Activated CD4-positive, alpha-beta T cell treated with anti-CD3 and anti-CD28 coated beads for 48 hours (primary cell): ENCODE measurements around the gene BCAP31.
"Not testable (repeated sequence)": the region's sequence is repeated elsewhere in the genome, so short reads cannot be mapped to it uniquely, and the experiment has no call there.

ENCODE experiments used
- DNase-seq: peaks from one replicate; pipeline ENCODE4 v3.0.0-alpha.2; 2020

The BCAP31 gene

GRCh38 chrX:153733651-153734240, 9.6 kb upstream of the BCAP31 start:
- no peak for DNase-seq

- no peak for DNase-seq
Measured at GRCh38 chrX:153732401-153732800, 8.2 kb upstream of the BCAP31 start.

- no peak for DNase-seq
Measured at GRCh38 chrX:153731845-153732215, 7.6 kb upstream of the BCAP31 start.

- DNase-seq = no peak
Measured at GRCh38 chrX:153731117-153731844, 7.1 kb upstream of the BCAP31 start.

- DNase-seq = not testable (repeated sequence)
Measured at GRCh38 chrX:153730115-153730514, 5.9 kb upstream of the BCAP31 start.

GRCh38 chrX:153728951-153729631, 4.9 kb upstream of the BCAP31 start:
- no peak for DNase-seq

GRCh38 chrX:153728095-153728494, 3.9 kb upstream of the BCAP31 start:
- no peak for DNase-seq

- no peak for DNase-seq
Measured at GRCh38 chrX:153727123-153727931, 3.1 kb upstream of the BCAP31 start.

- peak; percentile 46 for DNase-seq
Measured at GRCh38 chrX:153726286-153727122, 2.3 kb upstream of the BCAP31 start.

GRCh38 chrX:153725832-153726285, 1.7 kb upstream of the BCAP31 start:
- no peak for DNase-seq

- DNase-seq = peak; percentile 33
Measured at GRCh38 chrX:153725039-153725831, 1.0 kb upstream of the BCAP31 start.

- DNase-seq = peak; percentile 68
Measured at GRCh38 chrX:153723351-153724251, 586 bp downstream of the BCAP31 start.

- DNase-seq = no peak
Measured at GRCh38 chrX:153722704-153723350, 1.4 kb downstream of the BCAP31 start.

- no peak for DNase-seq
Measured at GRCh38 chrX:153719701-153720100, 4.5 kb downstream of the BCAP31 start.

- no peak for DNase-seq
Measured at GRCh38 chrX:153719238-153719637, 4.9 kb downstream of the BCAP31 start.

GRCh38 chrX:153717445-153717844, 6.7 kb downstream of the BCAP31 start:
- DNase-seq = no peak

GRCh38 chrX:153714256-153714655, 9.9 kb downstream of the BCAP31 start:
- no peak for DNase-seq

- no peak for DNase-seq
Measured at GRCh38 chrX:153709726-153710674, 14.2 kb downstream of the BCAP31 start.

- peak; percentile 67 for DNase-seq
Measured at GRCh38 chrX:153708415-153708814, 15.8 kb downstream of the BCAP31 start.
